Measurements from ENCODE around the gene CTBS. TPM values are rescaled to one million over a fixed set of nuclear protein-coding genes. Genes with fewer than 3 reads are reported as not detected.
A peak's percentile ranks its signal among the peaks of the same experiment; 100 is the strongest.

CTBS gene
- total RNA-seq, 1 donor, result 7.0 TPM

DNA sequence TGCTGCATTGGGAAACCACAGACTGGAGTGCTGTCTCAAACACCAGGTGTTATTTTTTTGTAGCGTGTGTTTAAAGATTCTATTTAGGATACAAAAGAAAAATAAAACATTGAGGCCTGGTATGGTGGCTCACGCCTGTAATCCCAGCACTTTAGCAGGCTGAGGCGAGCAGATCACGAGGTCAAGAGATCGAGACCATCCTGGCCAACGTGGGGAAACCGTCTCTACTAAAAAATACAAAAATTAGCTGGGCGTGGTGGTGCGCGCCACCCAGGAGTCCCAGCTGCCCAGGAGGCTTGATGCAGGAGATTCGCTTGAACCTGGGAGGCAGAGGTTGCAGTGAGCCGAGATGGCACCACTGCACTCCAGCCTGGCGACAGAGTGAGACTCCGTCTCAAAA is 66.4 kb downstream of the CTBS start:
- peak in 1 of 3 donors; percentile 21 for DNase-seq (ENCODE audit: low read depth in 2 of 3, low spot score in 2 of 3)

DNA sequence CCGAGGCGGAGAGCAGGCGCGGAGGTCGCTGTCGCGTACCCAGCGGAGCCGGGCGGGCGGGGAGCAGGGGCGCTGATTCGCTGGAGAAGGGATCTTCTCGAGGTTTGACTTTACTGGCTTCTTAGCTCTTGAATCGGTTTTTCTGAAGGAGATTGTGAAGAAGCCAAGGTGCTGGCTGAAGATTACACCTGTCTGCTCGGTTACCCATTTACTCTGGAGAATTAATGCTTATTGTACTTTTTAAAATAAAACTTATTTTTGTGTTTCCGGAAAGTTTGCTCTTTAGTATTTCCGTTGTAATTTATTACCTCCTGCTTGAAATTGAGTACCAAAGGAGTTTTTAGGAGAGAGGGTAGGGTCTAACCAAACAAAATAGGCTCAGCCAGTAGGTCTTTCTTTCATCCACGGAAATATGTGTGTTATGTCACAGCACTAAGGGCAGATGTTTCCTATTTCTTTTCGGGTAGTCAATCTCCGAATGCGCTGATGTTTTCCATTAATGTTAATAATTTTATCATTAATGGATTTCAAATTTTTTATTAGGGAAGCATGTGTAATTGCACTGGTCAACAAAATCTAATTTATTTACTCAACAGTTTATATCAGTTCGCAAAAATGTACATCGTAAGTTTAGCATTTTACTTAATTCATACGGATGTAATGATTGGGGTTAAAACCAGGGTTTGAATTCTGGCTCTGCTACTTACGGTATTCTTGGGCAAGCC is 67.3 kb downstream of the CTBS start:
- no peak for DNase-seq (ENCODE audit: low read depth in 2 of 3, low spot score in 2 of 3)

DNA sequence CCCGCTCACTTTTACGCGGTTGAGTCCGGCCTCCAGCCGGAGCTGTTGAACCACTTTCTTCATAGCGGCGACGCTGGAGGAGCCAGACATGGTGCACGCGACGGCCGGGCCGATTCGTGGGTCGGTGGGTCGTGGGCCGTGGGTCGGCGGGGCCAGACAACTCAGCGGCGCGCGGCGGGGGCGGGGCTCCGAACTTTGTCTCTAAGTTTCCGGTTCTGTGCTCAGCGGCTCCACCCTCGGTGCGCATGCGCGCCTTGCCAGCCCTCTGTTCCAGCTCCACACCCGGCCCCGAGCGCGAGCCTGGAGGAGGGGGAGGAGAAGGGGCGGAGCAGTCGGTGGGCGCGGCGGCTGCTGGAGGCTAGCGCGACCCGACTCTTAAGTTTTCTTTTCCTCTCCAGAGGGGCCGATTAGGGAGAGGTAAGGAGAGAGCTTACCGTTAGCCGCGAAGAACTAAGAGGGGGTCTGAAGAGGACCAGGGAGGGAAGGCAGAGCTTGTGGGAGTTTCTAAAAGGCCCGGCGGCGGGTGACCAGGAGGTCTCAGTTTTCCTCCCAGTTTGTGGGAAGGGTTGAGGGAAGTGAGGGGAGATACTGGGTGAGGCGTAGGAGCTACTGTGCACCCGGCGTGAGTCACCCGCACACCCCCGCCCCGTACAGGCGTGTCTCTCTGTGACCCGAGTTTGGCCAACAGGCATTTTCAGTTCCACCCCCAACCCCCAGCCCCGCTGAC is 68.1 kb downstream of the CTBS start, which contains the start of the genes GNG5 and SPATA1:
Gene GNG5, minus strand, starts transcription at position 580 of the 727 bp plus-strand sequence. Its CDS starts 490 bp downstream, at position 90.
Gene SPATA1, plus strand, starts transcription at position 385 of the 727 bp plus-strand sequence. CDS start 9,974 bp downstream, outside the sequence.
- peak; percentile 92 to 99 (median 98) for DNase-seq (ENCODE audit: low read depth in 2 of 3, low spot score in 2 of 3)

DNA sequence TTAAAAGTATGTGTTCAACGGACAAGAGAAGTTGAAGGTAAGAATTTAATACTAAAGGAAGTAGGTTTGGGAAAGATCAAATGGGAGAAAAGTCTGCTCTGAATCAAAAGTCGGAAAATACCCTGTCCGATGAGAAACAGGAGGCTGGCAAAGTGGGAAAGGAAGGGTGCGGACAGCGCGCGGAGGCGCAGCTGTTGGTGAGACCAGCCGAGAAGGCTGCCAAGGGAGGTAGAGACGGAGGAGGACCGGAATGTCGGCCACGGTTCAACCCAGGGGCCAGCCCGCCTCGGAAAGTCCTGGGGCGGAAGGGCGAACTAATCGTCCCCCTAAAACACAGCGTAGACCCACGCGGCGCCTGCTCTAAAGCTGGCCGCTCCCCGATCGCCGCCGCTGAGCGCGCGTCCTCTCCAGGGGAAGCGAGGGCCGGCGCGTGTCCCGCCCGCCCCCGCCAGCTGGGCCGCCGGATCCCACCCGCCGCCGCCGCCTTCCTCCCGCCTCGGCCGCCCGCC is 68.7 kb downstream of the CTBS start:
- DNase-seq (ENCODE audit: low read depth in 2 of 3, low spot score in 2 of 3), result no peak

DNA sequence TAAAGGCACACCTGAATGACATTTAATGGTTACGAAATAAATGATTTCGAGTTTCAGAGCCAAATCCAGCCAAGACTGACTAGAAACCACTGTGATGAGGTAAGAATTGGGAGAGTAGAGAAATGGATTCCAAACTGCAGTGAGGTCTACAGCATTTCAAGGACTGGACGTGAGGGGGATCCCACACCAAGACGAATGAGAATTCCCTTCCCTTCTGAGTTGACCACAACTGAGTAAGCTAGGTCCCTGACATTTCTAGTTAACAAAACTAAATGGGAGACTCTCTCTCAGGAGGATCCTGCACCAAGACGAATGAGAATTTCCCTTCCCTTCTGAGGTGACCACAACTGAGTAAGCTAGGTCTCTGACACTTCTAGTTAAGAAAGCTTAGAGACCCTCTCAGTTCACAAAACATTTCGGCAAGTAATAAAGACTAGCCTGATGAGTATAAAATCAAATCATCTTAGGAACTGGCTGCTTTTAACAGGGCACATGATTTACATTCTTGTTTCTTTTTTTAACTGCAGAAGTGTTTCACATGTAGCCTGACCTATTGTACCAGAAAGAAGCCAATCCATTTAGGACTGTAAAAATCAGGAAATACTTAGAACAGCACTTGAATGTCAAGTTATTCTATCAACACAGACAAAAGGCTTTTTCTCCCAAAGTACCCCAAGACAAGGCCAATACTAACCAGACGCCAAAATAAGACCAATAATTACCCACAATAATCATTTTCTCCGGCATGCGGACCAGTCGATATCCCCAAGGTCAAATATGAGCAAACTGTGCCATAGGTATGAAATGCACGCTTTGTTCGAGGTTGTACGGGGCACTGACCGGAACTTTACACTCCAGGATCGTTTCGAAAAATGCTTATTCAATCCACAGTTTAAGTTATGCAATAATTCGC is 69.4 kb downstream of the CTBS start:
- DNase-seq (ENCODE audit: low read depth in 2 of 3, low spot score in 2 of 3), result no peak

DNA sequence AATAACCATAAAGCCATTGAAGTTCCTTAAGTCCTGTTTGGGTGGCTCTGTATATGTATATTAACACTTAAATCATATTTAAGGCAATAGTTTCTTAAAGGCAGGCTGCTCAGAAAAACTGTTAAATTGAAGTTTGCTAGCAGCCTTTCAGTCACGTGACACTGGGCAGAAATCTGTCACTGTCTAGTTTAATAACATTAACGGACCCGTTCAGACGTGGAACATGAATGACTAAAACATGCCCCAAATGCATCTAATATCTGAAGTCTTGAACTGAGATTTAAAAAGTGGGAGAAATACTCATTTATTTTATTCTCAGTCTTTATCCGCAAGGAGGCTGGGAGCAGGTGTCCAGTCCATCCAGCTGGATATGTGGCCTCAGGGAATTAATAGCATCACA is 71.3 kb downstream of the CTBS start:
- no peak for DNase-seq (ENCODE audit: low read depth in 2 of 3, low spot score in 2 of 3)

Other genes starting within 250 kb of the CTBS start
- not detected for gene DNASE2B, start 176.0 kb downstream of the CTBS start, total RNA-seq
- 12.7 TPM for gene RPF1, start 95.2 kb downstream of the CTBS start, total RNA-seq
- gene SPATA1, start 68.1 kb downstream of the CTBS start, total RNA-seq, result 2.2 TPM
- 13.7 TPM for gene GNG5, start 67.9 kb downstream of the CTBS start, total RNA-seq
- gene SSX2IP, start 116.0 kb upstream of the CTBS start, total RNA-seq, result 4.8 TPM